Astrocyte of the cerebellum (primary cell): ENCODE data around the gene PLD3.
A peak's percentile ranks its signal among the peaks of the same experiment; 100 is the strongest.

Experiments used
- DNase-seq: peaks from one replicate; pipeline ENCODE4 v3.0.0-alpha.2; 2011; ENCODE audit warnings: low read depth
- H3K4me3 ChIP-seq: 2 replicates; pipeline ENCODE4 v1.5.1; 2011; ENCODE audit warnings: mild to moderate bottlenecking, low read depth, low read length, moderate library complexity
- CTCF ChIP-seq: IDR thresholded peaks from 2 replicates; pipeline ENCODE4 v1.5.1; 2012; ENCODE audit warnings: low read length, low read depth, moderate library complexity, mild to moderate bottlenecking; ENCODE audit errors: missing control alignments
- in situ Hi-C: cut with HindIII; loops from 2 replicates; pipeline ENCODE4 v1.10.0; 2017; ENCODE audit warnings: low sequenced_read_pairs

Gene PLD3

GRCh38 chr19:40416918-40417642, 68.6 kb downstream of the PLD3 start:
- no peak for TF ChIP-seq CTCF
- DNase-seq = no peak
- H3K4me3 ChIP-seq = no peak overlapping the region
- in situ Hi-C loops = no loop called here

GRCh38 chr19:40417643-40417981, 69.1 kb downstream of the PLD3 start:
- no peak overlapping the region for H3K4me3 ChIP-seq
- TF ChIP-seq CTCF = no peak

GRCh38 chr19:40418040-40418439, 69.5 kb downstream of the PLD3 start:
- in situ Hi-C loops = no loop called here
- H3K4me3 ChIP-seq = no peak overlapping the region
- DNase-seq = no peak
- no peak for TF ChIP-seq CTCF

More at GRCh38 chr19:40417643-40417981, 69.1 kb downstream of the PLD3 start:
- in situ Hi-C loops = no loop called here
- no peak for DNase-seq

GRCh38 chr19:40419066-40419612, 70.6 kb downstream of the PLD3 start:
- no peak for TF ChIP-seq CTCF
- no peak for DNase-seq
- in situ Hi-C loops = no loop called here
- H3K4me3 ChIP-seq = no peak overlapping the region

GRCh38 chr19:40419780-40420179, 71.3 kb downstream of the PLD3 start:
- no peak for DNase-seq
- in situ Hi-C loops = no loop called here
- TF ChIP-seq CTCF = no peak
- H3K4me3 ChIP-seq = no peak overlapping the region

GRCh38 chr19:40420451-40420765, 71.9 kb downstream of the PLD3 start:
- no peak for TF ChIP-seq CTCF
- in situ Hi-C loops = no loop called here

More at GRCh38 chr19:40420451-40420765, 71.9 kb downstream of the PLD3 start:
- no peak for DNase-seq
- H3K4me3 ChIP-seq = peak overlapping the region; percentile 58
